ENCODE measurements around the gene CDK6.

- TF ChIP-seq CTCF (IDR thresholded peaks at IDR 0.05; ENCODE audit: low read depth, low read length) (no peak), POLR2A (IDR thresholded peaks at IDR 0.05; ENCODE audit: extremely low read depth, insufficient read length) (no peak), MAX (IDR thresholded peaks at IDR 0.05; ENCODE audit: low read depth, low read length) (no peak), MYC (IDR thresholded peaks at IDR 0.05; ENCODE audit: low read depth, low read length) (no peak)
Measured at GRCh38 chr7:92717623-92717992, 118.8 kb downstream of the CDK6 start.

Measured in NB4 (cell line).